H9 (cell line): ENCODE measurements around the gene RASSF7. TPM values are rescaled to one million over a fixed set of nuclear protein-coding genes. Genes with fewer than 3 reads are reported as not detected.

ENCODE experiments used
- DNase-seq: peaks from one replicate; pipeline ENCODE4 v3.0.0-alpha.2; 2017
- H2AFZ ChIP-seq: one replicate; pipeline ENCODE4 v1.6.1; 2013; ENCODE audit warnings: mild to moderate bottlenecking, low read length, control low read depth, moderate library complexity
- H2AK5ac ChIP-seq: 2 replicates; pipeline ENCODE4 v1.6.1; 2013; ENCODE audit warnings: low read length, control low read depth, mixed read lengths; ENCODE audit not compliant: insufficient read length
- H2BK120ac ChIP-seq: one replicate; pipeline ENCODE4 v1.6.1; 2013; ENCODE audit warnings: low read depth, mild to moderate bottlenecking, low read length, control low read depth, inconsistent platforms; ENCODE audit not compliant: poor library complexity, severe bottlenecking
- H2BK12ac ChIP-seq: 2 replicates; pipeline ENCODE4 v1.6.1; 2013; ENCODE audit warnings: low read length, control low read depth, mixed read lengths, low read depth; ENCODE audit not compliant: insufficient read length
- H2BK15ac ChIP-seq: 2 replicates; pipeline ENCODE4 v1.6.1; 2013; ENCODE audit warnings: low read depth, low read length, control low read depth
- H2BK20ac ChIP-seq: one replicate; pipeline ENCODE4 v1.6.1; 2013; ENCODE audit warnings: low read depth, mild to moderate bottlenecking, low read length, control low read depth, inconsistent platforms; ENCODE audit not compliant: poor library complexity, severe bottlenecking
- H2BK5ac ChIP-seq: 2 replicates; pipeline ENCODE4 v1.6.1; 2013; ENCODE audit warnings: low read length, control low read depth, mixed read lengths; ENCODE audit not compliant: insufficient read length
- H3K14ac ChIP-seq: 2 replicates; pipeline ENCODE4 v1.6.1; 2013; ENCODE audit warnings: low read length, control low read depth; ENCODE audit not compliant: insufficient read depth
- H3K18ac ChIP-seq: 2 replicates; pipeline ENCODE4 v1.6.1; 2013; ENCODE audit warnings: low read depth, mild to moderate bottlenecking, mixed read lengths, low read length, control low read depth; ENCODE audit not compliant: insufficient read length
- H3K23ac ChIP-seq: 2 replicates; pipeline ENCODE4 v1.6.1; 2013; ENCODE audit warnings: low read length, control low read depth, mixed read lengths, low read depth; ENCODE audit not compliant: insufficient read length
- H3K23me2 ChIP-seq: 2 replicates; pipeline ENCODE4 v1.6.1; 2013; ENCODE audit warnings: low read depth, mild to moderate bottlenecking, mixed read lengths, low read length, control low read depth; ENCODE audit not compliant: insufficient read length, poor library complexity, severe bottlenecking
- H3K27ac ChIP-seq: 2 replicates; pipeline ENCODE4 v1.5.1; 2013; ENCODE audit warnings: low read length, control low read depth, mixed read lengths, low read depth; ENCODE audit not compliant: insufficient read length
- H3K27me3 ChIP-seq: 2 replicates; pipeline ENCODE4 v1.6.1; 2013; ENCODE audit warnings: low read length, control low read depth, inconsistent platforms; ENCODE audit not compliant: insufficient read depth
- H3K4ac ChIP-seq: 2 replicates; pipeline ENCODE4 v1.6.1; 2013; ENCODE audit warnings: low read depth, mild to moderate bottlenecking, control low read depth, inconsistent platforms, low read length, moderate library complexity
- H3K4me1 ChIP-seq: 2 replicates; pipeline ENCODE4 v1.6.1; 2013; ENCODE audit warnings: low read length, control low read depth, inconsistent platforms; ENCODE audit not compliant: insufficient read depth
- H3K4me2 ChIP-seq: 2 replicates; pipeline ENCODE4 v1.6.1; 2013; ENCODE audit warnings: low read length, control low read depth, mixed read lengths; ENCODE audit not compliant: insufficient read length, insufficient read depth
- H3K56ac ChIP-seq: 2 replicates; pipeline ENCODE4 v1.6.1; 2013; ENCODE audit warnings: low read depth, mild to moderate bottlenecking, mixed read lengths, low read length, control low read depth; ENCODE audit not compliant: insufficient read length
- H3K79me1 ChIP-seq: 2 replicates; pipeline ENCODE4 v1.6.1; 2013; ENCODE audit warnings: low read depth, mild to moderate bottlenecking, moderate library complexity, low read length, control low read depth, inconsistent platforms; ENCODE audit not compliant: insufficient read depth, poor library complexity, severe bottlenecking
- H3K79me2 ChIP-seq: 2 replicates; pipeline ENCODE4 v1.6.1; 2013; ENCODE audit warnings: low read length, control low read depth, inconsistent platforms; ENCODE audit not compliant: insufficient read depth
- H3K9ac ChIP-seq: 2 replicates; pipeline ENCODE4 v1.6.1; 2013; ENCODE audit warnings: low read length, control low read depth, mixed read lengths; ENCODE audit not compliant: insufficient read length; ENCODE audit errors: extremely low read depth
- H3K9me3 ChIP-seq: one replicate; pipeline ENCODE4 v1.6.1; 2013; ENCODE audit warnings: low read depth, low read length, inconsistent platforms; ENCODE audit not compliant: control insufficient read depth
- H3T11ph ChIP-seq: one replicate; pipeline ENCODE4 v1.6.1; 2013; ENCODE audit warnings: mild to moderate bottlenecking, low read length, control low read depth, inconsistent platforms
- H4K20me1 ChIP-seq: one replicate; pipeline ENCODE4 v1.6.1; 2013; ENCODE audit not compliant: control insufficient read depth, insufficient read length, insufficient read depth
- H4K5ac ChIP-seq: 2 replicates; pipeline ENCODE4 v1.6.1; 2013; ENCODE audit warnings: low read depth, mild to moderate bottlenecking, mixed read lengths, low read length, control low read depth; ENCODE audit not compliant: insufficient read length
- H4K8ac ChIP-seq: replicated peaks from 2 replicates; pipeline ENCODE4 v1.6.1; 2013; ENCODE audit warnings: low read length, control low read depth, mixed read lengths, low read depth; ENCODE audit not compliant: insufficient read length
- H4K91ac ChIP-seq: 2 replicates; pipeline ENCODE4 v1.6.1; 2013; ENCODE audit warnings: low read depth, mild to moderate bottlenecking, moderate library complexity, mixed read lengths, low read length, control low read depth; ENCODE audit not compliant: insufficient read length
- H3K27ac Mint-ChIP-seq, 3 experiments: 2 replicates in 2 of 3; 3 replicates in 1 of 3; pipeline ENCODE4 v1.8.0; 2020 to 2021; ENCODE audit warnings: mixed read lengths in 3 of 3, mild to moderate bottlenecking in 1 of 3, moderate library complexity in 1 of 3
- H3K27me3 Mint-ChIP-seq: 2 replicates; pipeline ENCODE4 v1.8.0; 2021; ENCODE audit warnings: low read depth, mild to moderate bottlenecking, moderate library complexity, mixed read lengths
- H3K36me3 Mint-ChIP-seq, 3 experiments: 2 replicates in 2 of 3; 3 replicates in 1 of 3; pipeline ENCODE4 v1.8.0; 2020 to 2021; ENCODE audit warnings: low read depth in 3 of 3, mixed read lengths in 3 of 3; ENCODE audit not compliant: insufficient read depth in 1 of 3
- H3K4me1 Mint-ChIP-seq, 2 experiments: 2 replicates each; pipeline ENCODE4 v1.8.0; 2020; ENCODE audit warnings: mixed read lengths in 2 of 2
- H3K4me3 Mint-ChIP-seq, 2 experiments: 2 replicates in 1 of 2; 3 replicates in 1 of 2; pipeline ENCODE4 v1.8.0; 2020 to 2021; ENCODE audit warnings: mild to moderate bottlenecking in 2 of 2, mixed read lengths in 2 of 2, moderate library complexity in 1 of 2
- H3K9me3 Mint-ChIP-seq, 2 experiments: 2 replicates in 1 of 2; 3 replicates in 1 of 2; pipeline ENCODE4 v1.8.0; 2020; ENCODE audit warnings: mild to moderate bottlenecking in 2 of 2, mixed read lengths in 2 of 2, moderate library complexity in 1 of 2
- WGBS: extraction: QIAGEN DNeasy Blood & Tissue Kit; methylation state at CpG from one replicate; pipeline ENCODE4 v1.1.7; 2013; ENCODE audit warnings: missing lambda C conversion rate, low lambda C conversion rate, mixed read lengths; ENCODE audit not compliant: insufficient read length; ENCODE audit errors: extremely low coverage; 5-methylcytosine and 5-hydroxymethylcytosine counted together
- total RNA-seq: library from RNA; stranded (reverse); gene quantifications from 2 replicates; pipeline ENCODE4 v1.2.1, GENCODE V29; 2021
- TF ChIP-seq, protein P1 (sequence below): fragments of 200-600 bp; sonication (generic); conservative IDR thresholded peaks from 3 replicates; pipeline ENCODE4 v1.8.0; 2021; ENCODE audit warnings: antibody characterized with exemption, mild to moderate bottlenecking

RASSF7 gene
- total RNA-seq, 1 experiment from 2014 or later = 26.3 TPM

DNA sequence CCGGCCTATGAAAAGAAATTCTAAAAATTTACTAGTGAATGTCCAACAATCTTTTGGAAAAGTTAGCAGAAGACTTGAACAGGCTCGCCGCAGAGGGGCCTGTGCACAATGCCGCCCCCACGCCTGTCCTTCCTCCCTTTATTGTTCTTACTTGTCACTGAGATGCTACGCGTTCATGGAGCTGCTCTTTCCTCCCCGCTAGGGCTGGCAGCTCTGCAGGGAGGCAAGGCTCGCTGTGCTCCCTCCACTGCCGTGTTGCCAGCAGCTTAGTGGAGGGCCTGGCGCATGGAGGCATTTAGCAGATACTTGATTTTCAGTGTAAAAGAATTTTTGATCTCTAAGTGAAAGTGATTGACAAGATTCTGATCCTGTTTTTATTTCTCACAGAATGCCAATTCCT, 30.2 kb downstream of the RASSF7 start:
- Histone ChIP-seq H3T11ph (no peak overlapping the region), H3K4me2 (no peak overlapping the region), H3K23me2 (no peaks in the 10 kb centered on the region), H3K9ac (no peak overlapping the region), H3K4ac (no peak overlapping the region), H2BK120ac (no peak overlapping the region), H3K9me3 (no peaks in the 10 kb centered on the region), H2BK12ac (no peak overlapping the region), H3K27me3 (no peaks in the 10 kb centered on the region), H3K23ac (no peak overlapping the region), H4K8ac (no peak overlapping the region), H3K18ac (no peak overlapping the region), H2BK20ac (no peak overlapping the region), H2AK5ac (no peak overlapping the region), H3K14ac (no peak overlapping the region), H3K56ac (no peak overlapping the region), H2BK15ac (no peak overlapping the region), H3K79me1 (peaks cover 4% of the 10 kb centered on the region), H3K27ac (no peak overlapping the region), H3K79me2 (no peaks in the 10 kb centered on the region; the same call in 1 of the 2 replicates), H2BK5ac (no peak overlapping the region), H3K4me1 (no peaks in the 10 kb centered on the region), H4K91ac (no peak overlapping the region), H4K5ac (no peak overlapping the region), H4K20me1 (no peaks in the 10 kb centered on the region), H2AFZ (no peak overlapping the region)
- Mint-ChIP-seq H3K27me3 (no peaks in the 10 kb centered on the region), H3K36me3 (peaks cover 58 to 93% (median 90%) of the 10 kb centered on the region in 3 experiments), H3K27ac (peak overlapping the region in 1 of 3 experiments; percentile 42; a peak in 2 of 7 replicates), H3K4me3 (no peak overlapping the region), H3K4me1 (no peaks in the 10 kb centered on the region), H3K9me3 (no peaks in the 10 kb centered on the region)
- DNase-seq = no peak
- TF ChIP-seq, protein P1, sequence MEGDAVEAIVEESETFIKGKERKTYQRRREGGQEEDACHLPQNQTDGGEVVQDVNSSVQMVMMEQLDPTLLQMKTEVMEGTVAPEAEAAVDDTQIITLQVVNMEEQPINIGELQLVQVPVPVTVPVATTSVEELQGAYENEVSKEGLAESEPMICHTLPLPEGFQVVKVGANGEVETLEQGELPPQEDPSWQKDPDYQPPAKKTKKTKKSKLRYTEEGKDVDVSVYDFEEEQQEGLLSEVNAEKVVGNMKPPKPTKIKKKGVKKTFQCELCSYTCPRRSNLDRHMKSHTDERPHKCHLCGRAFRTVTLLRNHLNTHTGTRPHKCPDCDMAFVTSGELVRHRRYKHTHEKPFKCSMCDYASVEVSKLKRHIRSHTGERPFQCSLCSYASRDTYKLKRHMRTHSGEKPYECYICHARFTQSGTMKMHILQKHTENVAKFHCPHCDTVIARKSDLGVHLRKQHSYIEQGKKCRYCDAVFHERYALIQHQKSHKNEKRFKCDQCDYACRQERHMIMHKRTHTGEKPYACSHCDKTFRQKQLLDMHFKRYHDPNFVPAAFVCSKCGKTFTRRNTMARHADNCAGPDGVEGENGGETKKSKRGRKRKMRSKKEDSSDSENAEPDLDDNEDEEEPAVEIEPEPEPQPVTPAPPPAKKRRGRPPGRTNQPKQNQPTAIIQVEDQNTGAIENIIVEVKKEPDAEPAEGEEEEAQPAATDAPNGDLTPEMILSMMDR = no peak
- WGBS = no CpG with 5 or more reads among the region's 11 CpGs
